Measurements from ENCODE around the gene GRIN2A.

DNA sequence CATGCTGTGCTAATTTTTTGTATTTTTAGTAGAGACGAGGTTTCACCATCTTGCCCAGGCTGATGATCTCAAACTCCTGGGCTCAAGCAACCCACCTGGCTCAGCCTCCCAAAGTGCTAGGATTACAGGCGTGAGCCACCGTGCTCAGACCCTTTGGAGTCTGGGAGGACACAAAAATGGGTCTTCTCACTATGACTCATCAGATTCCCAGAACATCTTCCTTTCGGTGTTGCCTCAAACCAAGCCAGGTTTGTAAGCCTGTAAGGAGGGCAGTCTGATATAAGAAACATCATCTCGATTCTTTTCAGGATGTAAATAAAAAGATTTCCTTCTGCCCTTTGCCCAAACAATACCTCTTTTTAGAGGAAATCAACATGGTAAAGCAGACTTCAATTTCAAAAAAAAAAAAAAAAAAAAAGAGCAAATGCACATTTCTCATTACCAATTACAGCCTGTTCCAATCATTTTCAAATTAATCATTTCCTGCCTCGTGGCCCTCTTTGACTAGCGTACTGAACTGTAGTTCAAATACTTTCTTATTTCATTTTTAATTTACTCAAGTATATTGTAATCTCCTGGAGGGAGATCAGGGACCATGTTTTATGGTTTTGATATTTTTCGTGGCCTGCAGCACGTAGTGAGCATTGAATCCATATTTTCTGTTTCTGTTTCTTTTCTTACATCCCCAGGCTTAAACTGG lies 409.6 kb downstream of the GRIN2A start:
- TF ChIP-seq, protein P1, sequence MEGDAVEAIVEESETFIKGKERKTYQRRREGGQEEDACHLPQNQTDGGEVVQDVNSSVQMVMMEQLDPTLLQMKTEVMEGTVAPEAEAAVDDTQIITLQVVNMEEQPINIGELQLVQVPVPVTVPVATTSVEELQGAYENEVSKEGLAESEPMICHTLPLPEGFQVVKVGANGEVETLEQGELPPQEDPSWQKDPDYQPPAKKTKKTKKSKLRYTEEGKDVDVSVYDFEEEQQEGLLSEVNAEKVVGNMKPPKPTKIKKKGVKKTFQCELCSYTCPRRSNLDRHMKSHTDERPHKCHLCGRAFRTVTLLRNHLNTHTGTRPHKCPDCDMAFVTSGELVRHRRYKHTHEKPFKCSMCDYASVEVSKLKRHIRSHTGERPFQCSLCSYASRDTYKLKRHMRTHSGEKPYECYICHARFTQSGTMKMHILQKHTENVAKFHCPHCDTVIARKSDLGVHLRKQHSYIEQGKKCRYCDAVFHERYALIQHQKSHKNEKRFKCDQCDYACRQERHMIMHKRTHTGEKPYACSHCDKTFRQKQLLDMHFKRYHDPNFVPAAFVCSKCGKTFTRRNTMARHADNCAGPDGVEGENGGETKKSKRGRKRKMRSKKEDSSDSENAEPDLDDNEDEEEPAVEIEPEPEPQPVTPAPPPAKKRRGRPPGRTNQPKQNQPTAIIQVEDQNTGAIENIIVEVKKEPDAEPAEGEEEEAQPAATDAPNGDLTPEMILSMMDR (IDR thresholded peaks at IDR 0.05), result no peak
- TF ChIP-seq POLR2A (IDR thresholded peaks at IDR 0.05), result no peak
- no peak for TF ChIP-seq POLR2AphosphoS5 (IDR thresholded peaks at IDR 0.05)
